HG03575 (cell line): Measurements from ENCODE around the gene BNC2.

Experiments
- ATAC-seq: cut with Tn5 transposase; IDR thresholded peaks from one replicate; pipeline ENCODE4 v1.9.1; 2021; ENCODE audit not compliant: unreplicated experiment, insufficient number of reproducible peaks, low FRiP score; ENCODE audit errors: extremely low read depth

The BNC2 gene

GRCh38 chr9:16591092-16591491 is 279.4 kb downstream of the BNC2 start:
- no peak for ATAC-seq

- ATAC-seq = no peak
Measured at GRCh38 chr9:16585591-16585990, 284.9 kb downstream of the BNC2 start.

- ATAC-seq = no peak
Measured at GRCh38 chr9:16579872-16580432, 290.5 kb downstream of the BNC2 start.

GRCh38 chr9:16575986-16576245 is 294.6 kb downstream of the BNC2 start:
- ATAC-seq = no peak

GRCh38 chr9:16575142-16575985 is 295.1 kb downstream of the BNC2 start:
- no peak for ATAC-seq

- no peak for ATAC-seq
Measured at GRCh38 chr9:16572005-16572734, 298.3 kb downstream of the BNC2 start.

GRCh38 chr9:16571127-16571802 is 299.2 kb downstream of the BNC2 start:
- ATAC-seq = no peak

- ATAC-seq = no peak
Measured at GRCh38 chr9:16563446-16563845, 307.0 kb downstream of the BNC2 start.

- ATAC-seq = no peak
Measured at GRCh38 chr9:16561121-16561520, 309.3 kb downstream of the BNC2 start.

GRCh38 chr9:16559418-16560188 is 310.9 kb downstream of the BNC2 start:
- no peak for ATAC-seq

GRCh38 chr9:16555802-16556201 is 314.7 kb downstream of the BNC2 start:
- ATAC-seq = no peak

GRCh38 chr9:16553869-16554540 is 316.5 kb downstream of the BNC2 start:
- ATAC-seq = no peak

GRCh38 chr9:16552252-16552651 is 318.2 kb downstream of the BNC2 start:
- no peak for ATAC-seq

- ATAC-seq = no peak
Measured at GRCh38 chr9:16551692-16552091, 318.8 kb downstream of the BNC2 start.

GRCh38 chr9:16545639-16546038 is 324.8 kb downstream of the BNC2 start:
- no peak for ATAC-seq

GRCh38 chr9:16544842-16545241 is 325.6 kb downstream of the BNC2 start:
- no peak for ATAC-seq

GRCh38 chr9:16543686-16544085 is 326.8 kb downstream of the BNC2 start:
- no peak for ATAC-seq

GRCh38 chr9:16543225-16543624 is 327.2 kb downstream of the BNC2 start:
- ATAC-seq = no peak

- ATAC-seq = no peak
Measured at GRCh38 chr9:16542290-16542689, 328.2 kb downstream of the BNC2 start.
